MM.1S (cell line): Measurements from ENCODE around the gene SARS2.

Experiments
- DNase-seq: peaks from one replicate; pipeline ENCODE4 v3.0.0-alpha.2; 2015
- H2AFZ ChIP-seq: fragments of 300-600 bp; sonication (generic); 2 replicates; pipeline ENCODE4 v1.6.0; 2016; ENCODE audit warnings: antibody characterized with exemption, low read length
- H3F3A ChIP-seq: fragments of 300-600 bp; sonication (generic); 2 replicates; pipeline ENCODE4 v1.6.1; 2016; ENCODE audit warnings: mild to moderate bottlenecking, antibody characterized with exemption, low read length, moderate library complexity, mixed read lengths; ENCODE audit not compliant: insufficient read depth
- H3K27ac ChIP-seq: fragments of 300-600 bp; sonication (generic); 2 replicates; pipeline ENCODE4 v1.5.1; 2016; ENCODE audit warnings: mild to moderate bottlenecking, low read length
- H3K27me3 ChIP-seq: fragments of 300-600 bp; sonication (generic); replicated peaks from 2 replicates; pipeline ENCODE4 v1.6.0; 2016; ENCODE audit warnings: low read length; ENCODE audit not compliant: insufficient read depth
- H3K36me3 ChIP-seq: fragments of 300-600 bp; sonication (generic); replicated peaks from 2 replicates; pipeline ENCODE4 v1.6.1; 2016; ENCODE audit warnings: mild to moderate bottlenecking, low read length, mixed read lengths; ENCODE audit not compliant: insufficient read depth
- H3K4me1 ChIP-seq: fragments of 300-600 bp; sonication (generic); 2 replicates; pipeline ENCODE4 v1.6.1; 2016; ENCODE audit warnings: low read length, mixed read lengths
- H3K4me2 ChIP-seq: fragments of 300-600 bp; sonication (generic); 2 replicates; pipeline ENCODE4 v1.6.0; 2016; ENCODE audit warnings: low read depth, low read length
- H3K4me3 ChIP-seq: fragments of 300-600 bp; sonication (generic); 2 replicates; pipeline ENCODE4 v1.5.1; 2016; ENCODE audit warnings: low read length, mixed read lengths
- H3K79me2 ChIP-seq: fragments of 300-600 bp; sonication (generic); 2 replicates; pipeline ENCODE4 v1.6.1; 2016; ENCODE audit warnings: mixed run types, low read length, mixed read lengths
- H3K9ac ChIP-seq: fragments of 300-600 bp; sonication (generic); 2 replicates; pipeline ENCODE4 v1.6.1; 2016; ENCODE audit warnings: low read length, mixed read lengths
- H3K9me2 ChIP-seq: fragments of 300-600 bp; sonication (generic); replicated peaks from 2 replicates; pipeline ENCODE4 v1.6.1; 2016; ENCODE audit warnings: mild to moderate bottlenecking, low read length, mixed read lengths; ENCODE audit not compliant: insufficient read depth
- H3K9me3 ChIP-seq: fragments of 300-600 bp; sonication (generic); replicated peaks from 2 replicates; pipeline ENCODE4 v1.6.1; 2016; ENCODE audit warnings: mild to moderate bottlenecking, low read length, mixed read lengths; ENCODE audit not compliant: insufficient read depth
- H4K20me1 ChIP-seq: fragments of 300-600 bp; sonication (generic); 2 replicates; pipeline ENCODE4 v1.6.1; 2016; ENCODE audit warnings: mild to moderate bottlenecking, low read length, moderate library complexity, mixed read lengths; ENCODE audit not compliant: insufficient read depth
- CTCF ChIP-seq: fragments of 300-600 bp; sonication (generic); IDR thresholded peaks from 2 replicates; pipeline ENCODE4 v1.5.1; 2016; ENCODE audit warnings: antibody characterized with exemption, low read length, mixed read lengths
- EZH2 ChIP-seq: fragments of 300-600 bp; sonication (generic); optimal IDR thresholded peaks from 2 replicates; pipeline ENCODE3; 2017; ENCODE audit warnings: low read depth, mild to moderate bottlenecking, antibody characterized with exemption, low read length, mixed read lengths
- EZH2phosphoT487 ChIP-seq: fragments of 300-600 bp; sonication (generic); IDR thresholded peaks from 2 replicates; pipeline ENCODE4 v1.6.1; 2018; ENCODE audit warnings: antibody characterized with exemption, low read length

Gene SARS2

DNA sequence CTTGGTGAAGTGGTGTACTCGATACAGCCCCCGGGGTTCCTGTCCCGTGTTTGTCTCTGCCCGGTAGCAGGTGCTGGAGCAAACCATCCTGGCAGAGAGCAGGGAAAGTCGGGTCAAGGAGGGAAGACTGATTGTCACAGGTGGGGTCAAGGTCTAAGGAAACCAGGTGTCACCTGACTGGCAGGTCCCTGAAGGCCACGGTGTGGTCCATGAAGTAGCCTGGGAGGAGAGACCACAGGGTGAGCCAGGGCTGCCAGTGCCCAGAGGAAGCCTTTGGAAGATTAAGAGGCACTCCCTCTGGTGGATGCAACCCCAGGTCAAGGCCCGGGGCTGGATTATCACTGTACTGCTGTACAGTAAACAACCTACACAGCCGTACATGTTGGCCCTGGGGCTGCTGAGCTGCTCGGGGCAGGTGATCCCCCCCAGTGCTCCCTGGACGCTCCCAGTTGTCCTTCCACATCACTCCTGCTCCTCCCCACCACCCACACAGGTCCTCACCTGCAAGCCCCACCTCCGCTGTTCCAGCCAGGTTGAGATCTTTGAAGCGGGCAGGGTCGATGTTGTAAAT lies 12.6 kb downstream of the SARS2 start:
- H3F3A ChIP-seq, result no peaks in the 10 kb centered on the region
- H2AFZ ChIP-seq, result no peak overlapping the region
- DNase-seq, result no peak
- no peaks in the 10 kb centered on the region for H4K20me1 ChIP-seq
- H3K9me2 ChIP-seq, result no peaks in the 10 kb centered on the region
- H3K9ac ChIP-seq, result no peak overlapping the region
- H3K4me1 ChIP-seq, result no peaks in the 10 kb centered on the region
- no peak for TF ChIP-seq CTCF
- no peak for TF ChIP-seq EZH2
- TF ChIP-seq EZH2phosphoT487, result no peak
- H3K4me3 ChIP-seq, result no peak overlapping the region
- H3K27ac ChIP-seq, result no peak overlapping the region
- no peaks in the 10 kb centered on the region for H3K36me3 ChIP-seq
- no peaks in the 10 kb centered on the region for H3K79me2 ChIP-seq
- H3K27me3 ChIP-seq, result no peaks in the 10 kb centered on the region
- no peak overlapping the region for H3K4me2 ChIP-seq
- H3K9me3 ChIP-seq, result no peaks in the 10 kb centered on the region

DNA sequence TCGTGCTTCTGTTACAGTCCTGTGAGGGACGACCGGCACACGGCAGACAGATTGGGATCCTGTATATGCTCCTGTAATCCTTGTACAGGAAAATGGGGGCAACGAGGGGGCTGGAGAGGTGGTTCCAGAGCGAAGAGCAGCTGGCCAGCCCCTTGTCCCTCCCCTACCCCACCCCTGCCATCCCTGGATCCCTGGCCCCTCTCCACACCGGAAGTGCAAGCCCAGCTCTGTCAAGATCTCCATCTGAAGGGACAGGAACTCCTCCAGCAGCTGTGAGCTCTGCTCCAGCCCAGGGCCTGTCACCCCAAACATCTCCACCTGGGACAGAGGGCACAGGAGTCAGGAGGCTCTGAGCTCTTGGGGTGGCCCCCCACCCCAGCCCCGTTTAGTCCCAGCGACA lies 13.0 kb downstream of the SARS2 start:
- Histone ChIP-seq H3K4me3 (no peak overlapping the region), H3K27ac (no peak overlapping the region), H3K4me2 (no peak overlapping the region), H4K20me1 (no peaks in the 10 kb centered on the region), H3K9ac (no peak overlapping the region), H3K4me1 (no peaks in the 10 kb centered on the region), H3K79me2 (no peaks in the 10 kb centered on the region), H3K36me3 (no peaks in the 10 kb centered on the region), H3K9me3 (no peaks in the 10 kb centered on the region), H3F3A (no peaks in the 10 kb centered on the region), H2AFZ (no peak overlapping the region), H3K9me2 (no peaks in the 10 kb centered on the region), H3K27me3 (no peaks in the 10 kb centered on the region)
- TF ChIP-seq CTCF (no peak), EZH2 (no peak), EZH2phosphoT487 (no peak)
- DNase-seq, result no peak

- H3K27me3 ChIP-seq, result no peaks in the 10 kb centered on the region
- TF ChIP-seq EZH2phosphoT487 (no peak), CTCF (no peak), EZH2 (no peak)
- no peaks in the 10 kb centered on the region for H3F3A ChIP-seq
- no peak overlapping the region for H3K4me2 ChIP-seq
- H4K20me1 ChIP-seq, result no peaks in the 10 kb centered on the region
- no peak overlapping the region for H3K9ac ChIP-seq
- DNase-seq, result no peak
- H3K4me1 ChIP-seq, result no peaks in the 10 kb centered on the region
- H3K9me2 ChIP-seq, result no peaks in the 10 kb centered on the region
- H3K9me3 ChIP-seq, result no peaks in the 10 kb centered on the region
- H3K36me3 ChIP-seq, result no peaks in the 10 kb centered on the region
- no peak overlapping the region for H3K4me3 ChIP-seq
- H2AFZ ChIP-seq, result no peak overlapping the region
- H3K79me2 ChIP-seq, result no peaks in the 10 kb centered on the region
- H3K27ac ChIP-seq, result no peak overlapping the region
Measured at GRCh38 chr19:38915329-38916321, 14.9 kb downstream of the SARS2 start.
